CD4-positive, alpha-beta T cell treated with Interleukin-17A for 4 hours (primary cell): Measurements from ENCODE around the gene MOSPD3.

Source experiments
- DNase-seq: peaks from one replicate; pipeline ENCODE4 v3.0.0-alpha.2; 2020; ENCODE audit warnings: mixed read lengths

The MOSPD3 gene

GRCh38 chr7:100595188-100595587 lies 17.2 kb upstream of the MOSPD3 start:
- no peak for DNase-seq

- DNase-seq: no peak
Measured at GRCh38 chr7:100598425-100598824, 13.9 kb upstream of the MOSPD3 start.

- no peak for DNase-seq
Measured at GRCh38 chr7:100599911-100600729, 12.2 kb upstream of the MOSPD3 start.

GRCh38 chr7:100600730-100601038 lies 11.7 kb upstream of the MOSPD3 start:
- no peak for DNase-seq

GRCh38 chr7:100602889-100603725 lies 9.2 kb upstream of the MOSPD3 start:
- DNase-seq: no peak

GRCh38 chr7:100603726-100604027 lies 8.7 kb upstream of the MOSPD3 start:
- no peak for DNase-seq

- peak; percentile 87 for DNase-seq
Measured at GRCh38 chr7:100604028-100604975, 8.0 kb upstream of the MOSPD3 start.

GRCh38 chr7:100604976-100605911 lies 7.1 kb upstream of the MOSPD3 start:
- peak; percentile 62 for DNase-seq

GRCh38 chr7:100606313-100606712 lies 6.0 kb upstream of the MOSPD3 start:
- DNase-seq: no peak

- no peak for DNase-seq
Measured at GRCh38 chr7:100607111-100607510, 5.2 kb upstream of the MOSPD3 start.

GRCh38 chr7:100609958-100610357 lies 2.4 kb upstream of the MOSPD3 start:
- DNase-seq: no peak

GRCh38 chr7:100612730-100613390 lies 520 bp downstream of the MOSPD3 start:
- peak; percentile 40 for DNase-seq

- no peak for DNase-seq
Measured at GRCh38 chr7:100613412-100614175, 1.3 kb downstream of the MOSPD3 start.

- DNase-seq: no peak
Measured at GRCh38 chr7:100614308-100614861, 2.0 kb downstream of the MOSPD3 start.

- no peak for DNase-seq
Measured at GRCh38 chr7:100620239-100620638, 7.9 kb downstream of the MOSPD3 start.

GRCh38 chr7:100620804-100621203 lies 8.5 kb downstream of the MOSPD3 start:
- no peak for DNase-seq

GRCh38 chr7:100621554-100621953 lies 9.2 kb downstream of the MOSPD3 start:
- DNase-seq: no peak

- DNase-seq: no peak
Measured at GRCh38 chr7:100623951-100624824, 11.8 kb downstream of the MOSPD3 start.

- no peak for DNase-seq
Measured at GRCh38 chr7:100626055-100626454, 13.7 kb downstream of the MOSPD3 start.
